Neural cell (in vitro differentiated cells): ENCODE data around the gene TEX19.

Experiments
- CTCF ChIP-seq: fragments of 450-650 bp; IDR thresholded peaks from 2 replicates; pipeline ENCODE4 v1.5.1; 2014; ENCODE audit warnings: antibody characterized with exemption, mild to moderate bottlenecking, moderate library complexity; ENCODE audit not compliant: poor library complexity, severe bottlenecking
- EZH2 ChIP-seq: fragments of 200-600, 300-800 bp; shearing (Covaris generic), sonication (generic); IDR thresholded peaks from 2 replicates; pipeline ENCODE4 v1.6.1; 2014; ENCODE audit warnings: antibody characterized with exemption, low read length, borderline replicate concordance, mild to moderate bottlenecking; ENCODE audit not compliant: insufficient read depth, poor library complexity, severe bottlenecking
- MXI1 ChIP-seq: fragments of 450-650 bp; conservative IDR thresholded peaks from 2 replicates; pipeline ENCODE4 v1.6.1; 2014; ENCODE audit warnings: antibody characterized with exemption, mild to moderate bottlenecking; ENCODE audit not compliant: poor library complexity, severe bottlenecking
- SMC3 ChIP-seq: fragments of 450-650 bp; conservative IDR thresholded peaks from 2 replicates; pipeline ENCODE4 v1.6.1; 2014; ENCODE audit warnings: antibody characterized with exemption, mild to moderate bottlenecking, moderate library complexity; ENCODE audit not compliant: poor library complexity
- TF ChIP-seq, protein P1 (sequence below): IDR thresholded peaks from 2 replicates; pipeline ENCODE4 v1.6.1; 2012; ENCODE audit warnings: borderline replicate concordance

DNA sequence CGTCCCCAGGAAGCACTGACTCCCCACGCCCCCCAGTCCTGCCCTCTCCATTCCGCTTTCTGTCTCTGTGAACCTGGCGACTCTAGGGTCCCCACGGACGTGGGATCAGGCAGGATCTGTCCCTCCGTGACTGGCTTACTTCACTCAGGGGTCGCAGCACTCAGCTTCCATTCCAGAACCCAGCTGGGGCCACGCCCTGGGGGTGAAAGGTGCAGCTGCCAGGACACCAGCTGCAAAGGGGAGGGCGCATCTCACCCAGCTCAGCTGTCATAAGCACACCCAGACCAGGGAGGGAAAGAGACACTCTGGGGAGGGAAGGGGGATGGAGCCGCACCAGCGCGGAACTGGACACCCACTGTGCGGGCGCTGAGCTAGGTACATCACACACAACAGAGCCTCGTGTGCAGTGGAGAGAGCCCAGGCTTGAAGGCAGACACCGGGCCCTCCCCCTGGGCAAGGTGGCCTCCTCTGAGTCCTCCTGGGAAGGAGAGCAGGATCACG lies 40.6 kb downstream of the TEX19 start:
- TF ChIP-seq SMC3: no peak
- TF ChIP-seq CTCF: no peak
- TF ChIP-seq MXI1: no peak
- TF ChIP-seq, protein P1, sequence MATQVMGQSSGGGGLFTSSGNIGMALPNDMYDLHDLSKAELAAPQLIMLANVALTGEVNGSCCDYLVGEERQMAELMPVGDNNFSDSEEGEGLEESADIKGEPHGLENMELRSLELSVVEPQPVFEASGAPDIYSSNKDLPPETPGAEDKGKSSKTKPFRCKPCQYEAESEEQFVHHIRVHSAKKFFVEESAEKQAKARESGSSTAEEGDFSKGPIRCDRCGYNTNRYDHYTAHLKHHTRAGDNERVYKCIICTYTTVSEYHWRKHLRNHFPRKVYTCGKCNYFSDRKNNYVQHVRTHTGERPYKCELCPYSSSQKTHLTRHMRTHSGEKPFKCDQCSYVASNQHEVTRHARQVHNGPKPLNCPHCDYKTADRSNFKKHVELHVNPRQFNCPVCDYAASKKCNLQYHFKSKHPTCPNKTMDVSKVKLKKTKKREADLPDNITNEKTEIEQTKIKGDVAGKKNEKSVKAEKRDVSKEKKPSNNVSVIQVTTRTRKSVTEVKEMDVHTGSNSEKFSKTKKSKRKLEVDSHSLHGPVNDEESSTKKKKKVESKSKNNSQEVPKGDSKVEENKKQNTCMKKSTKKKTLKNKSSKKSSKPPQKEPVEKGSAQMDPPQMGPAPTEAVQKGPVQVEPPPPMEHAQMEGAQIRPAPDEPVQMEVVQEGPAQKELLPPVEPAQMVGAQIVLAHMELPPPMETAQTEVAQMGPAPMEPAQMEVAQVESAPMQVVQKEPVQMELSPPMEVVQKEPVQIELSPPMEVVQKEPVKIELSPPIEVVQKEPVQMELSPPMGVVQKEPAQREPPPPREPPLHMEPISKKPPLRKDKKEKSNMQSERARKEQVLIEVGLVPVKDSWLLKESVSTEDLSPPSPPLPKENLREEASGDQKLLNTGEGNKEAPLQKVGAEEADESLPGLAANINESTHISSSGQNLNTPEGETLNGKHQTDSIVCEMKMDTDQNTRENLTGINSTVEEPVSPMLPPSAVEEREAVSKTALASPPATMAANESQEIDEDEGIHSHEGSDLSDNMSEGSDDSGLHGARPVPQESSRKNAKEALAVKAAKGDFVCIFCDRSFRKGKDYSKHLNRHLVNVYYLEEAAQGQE: no peak
- no peak for TF ChIP-seq EZH2
